HCT116 (cell line): ENCODE measurements around the gene UBE2J2.

ENCODE experiments used
- EZH2 ChIP-seq: fragments of 200-600 bp; sonication (generic); IDR thresholded peaks from 2 replicates; pipeline ENCODE4 v1.6.1; 2017; ENCODE audit warnings: antibody characterized with exemption, mixed run types
- EZH2phosphoT487 ChIP-seq: fragments of 200-600 bp; IDR thresholded peaks from 2 replicates; pipeline ENCODE4 v1.6.1; 2018; ENCODE audit warnings: antibody characterized with exemption, borderline replicate concordance
- FOSL1 ChIP-seq: IDR thresholded peaks from 2 replicates; pipeline ENCODE4 v1.6.1; 2012; ENCODE audit warnings: low read depth
- JUND ChIP-seq: IDR thresholded peaks from 2 replicates; pipeline ENCODE4 v1.6.1; 2012
- POLR2A ChIP-seq: IDR thresholded peaks from 2 replicates; pipeline ENCODE4 v1.7.0; 2011; ENCODE audit warnings: borderline replicate concordance; ENCODE audit not compliant: insufficient read depth, insufficient read length; ENCODE audit errors: extremely low read depth
- POLR2AphosphoS5 ChIP-seq: IDR thresholded peaks from 2 replicates; pipeline ENCODE4 v1.6.1; 2011; ENCODE audit warnings: mild to moderate bottlenecking, low read depth, low read length, moderate library complexity
- ZFX ChIP-seq: fragments of 450-650 bp; IDR thresholded peaks from 2 replicates; pipeline ENCODE4 v1.6.1; 2017
- TF ChIP-seq, protein P1 (sequence below), 3 experiments: fragments of 200-600 bp in 1 of 3; sonication (generic) in 1 of 3; IDR thresholded peaks in 2 of 3; conservative IDR thresholded peaks in 1 of 3; 2 replicates each; pipeline ENCODE4 v1.5.1; 2012 to 2017; ENCODE audit warnings: low read depth in 2 of 3, low read length in 2 of 3, antibody characterized with exemption in 1 of 3, borderline replicate concordance in 1 of 3, control low read depth in 1 of 3, mild to moderate bottlenecking in 1 of 3, mixed read lengths in 1 of 3, mixed run types in 1 of 3, moderate library complexity in 1 of 3; ENCODE audit not compliant: insufficient read depth in 1 of 3

DNA sequence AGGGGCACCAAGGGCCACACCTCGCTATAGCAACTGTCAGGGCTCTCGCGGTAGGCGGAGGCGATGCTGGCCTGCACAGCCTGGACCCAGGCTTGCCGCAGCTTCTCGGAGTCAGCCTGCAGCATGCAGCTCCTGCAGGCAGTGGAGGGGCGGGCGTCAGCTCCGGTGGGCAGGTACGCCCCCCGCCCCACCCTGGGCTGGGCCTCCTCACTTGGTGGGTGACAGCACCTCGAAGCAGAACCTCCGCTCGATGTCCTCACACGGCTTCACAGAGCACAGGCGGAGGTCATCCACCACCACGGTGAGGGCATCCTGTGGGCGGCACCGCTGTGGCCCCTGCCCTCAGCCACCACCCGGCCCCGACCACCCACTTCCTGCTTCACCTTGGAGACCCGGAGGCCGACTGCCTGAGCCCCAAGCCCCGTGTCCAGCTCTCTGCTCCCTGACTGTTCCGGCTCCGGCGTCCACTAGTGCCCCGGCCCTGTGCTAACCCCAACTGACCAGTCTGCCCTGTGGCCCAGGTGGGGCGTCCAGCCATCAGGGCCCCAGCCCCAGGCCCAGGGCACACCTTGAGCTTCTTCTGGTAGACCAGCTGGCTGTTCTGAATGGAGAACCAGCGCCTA is 24.3 kb upstream of the UBE2J2 start:
- TF ChIP-seq, protein P1, sequence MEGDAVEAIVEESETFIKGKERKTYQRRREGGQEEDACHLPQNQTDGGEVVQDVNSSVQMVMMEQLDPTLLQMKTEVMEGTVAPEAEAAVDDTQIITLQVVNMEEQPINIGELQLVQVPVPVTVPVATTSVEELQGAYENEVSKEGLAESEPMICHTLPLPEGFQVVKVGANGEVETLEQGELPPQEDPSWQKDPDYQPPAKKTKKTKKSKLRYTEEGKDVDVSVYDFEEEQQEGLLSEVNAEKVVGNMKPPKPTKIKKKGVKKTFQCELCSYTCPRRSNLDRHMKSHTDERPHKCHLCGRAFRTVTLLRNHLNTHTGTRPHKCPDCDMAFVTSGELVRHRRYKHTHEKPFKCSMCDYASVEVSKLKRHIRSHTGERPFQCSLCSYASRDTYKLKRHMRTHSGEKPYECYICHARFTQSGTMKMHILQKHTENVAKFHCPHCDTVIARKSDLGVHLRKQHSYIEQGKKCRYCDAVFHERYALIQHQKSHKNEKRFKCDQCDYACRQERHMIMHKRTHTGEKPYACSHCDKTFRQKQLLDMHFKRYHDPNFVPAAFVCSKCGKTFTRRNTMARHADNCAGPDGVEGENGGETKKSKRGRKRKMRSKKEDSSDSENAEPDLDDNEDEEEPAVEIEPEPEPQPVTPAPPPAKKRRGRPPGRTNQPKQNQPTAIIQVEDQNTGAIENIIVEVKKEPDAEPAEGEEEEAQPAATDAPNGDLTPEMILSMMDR (IDR thresholded peaks at IDR 0.05 in 2 of 3, conservative IDR thresholded peaks at IDR 0.05 in 1 of 3; ENCODE audit: borderline replicate concordance in 1 of 3, insufficient read depth in 1 of 3, low read depth in 2 of 3, low read length in 2 of 3), result no peak
- no peak for TF ChIP-seq JUND
- TF ChIP-seq EZH2, result no peak
- no peak for TF ChIP-seq POLR2A
- TF ChIP-seq POLR2AphosphoS5, result no peak
- TF ChIP-seq EZH2phosphoT487, result no peak
- no peak for TF ChIP-seq FOSL1
- no peak for TF ChIP-seq ZFX
